HG03378 (cell line): ENCODE data around the gene KPNA2.
"Not testable (repeated sequence)": the region's sequence is repeated elsewhere in the genome, so short reads cannot be mapped to it uniquely, and the experiment has no call there.

Experiments used
- ATAC-seq: cut with Tn5 transposase; IDR thresholded peaks from one replicate; pipeline ENCODE4 v1.9.1; 2021; ENCODE audit warnings: mild to moderate bottlenecking, moderate library complexity; ENCODE audit not compliant: unreplicated experiment

The KPNA2 gene

GRCh38 chr17:68035523-68036303 is at the start of gene KPNA2:
Gene KPNA2 (plus strand): TSS chr17:68035735. CDS start chr17:68037133, 1,398 bp downstream.
- peak; percentile 87 for ATAC-seq

- no peak for ATAC-seq
Measured at GRCh38 chr17:67990909-67991308, 44.6 kb upstream of the KPNA2 start.

- ATAC-seq: peak; percentile 13
Measured at GRCh38 chr17:67992548-67993152, 42.9 kb upstream of the KPNA2 start.

- ATAC-seq: peak; percentile 42
Measured at GRCh38 chr17:67993153-67993997, 42.2 kb upstream of the KPNA2 start.

GRCh38 chr17:67993998-67994361 is 41.6 kb upstream of the KPNA2 start:
- ATAC-seq: no peak

- no peak for ATAC-seq
Measured at GRCh38 chr17:67994817-67995569, 40.5 kb upstream of the KPNA2 start.

- no peak for ATAC-seq
Measured at GRCh38 chr17:67995570-67996263, 39.8 kb upstream of the KPNA2 start.

- not testable (repeated sequence) for ATAC-seq
Measured at GRCh38 chr17:67996301-67997171, 39.0 kb upstream of the KPNA2 start, which contains the start of gene C17orf58. Gene C17orf58 (minus strand): TSS chr17:67996469. CDS start chr17:67996198, 271 bp downstream.

GRCh38 chr17:67998466-67998865 is 37.1 kb upstream of the KPNA2 start:
- ATAC-seq: no peak

- no peak for ATAC-seq
Measured at GRCh38 chr17:67999291-67999911, 36.1 kb upstream of the KPNA2 start.

- no peak for ATAC-seq
Measured at GRCh38 chr17:68004201-68004600, 31.3 kb upstream of the KPNA2 start.

- ATAC-seq: no peak
Measured at GRCh38 chr17:68006797-68007196, 28.7 kb upstream of the KPNA2 start.

GRCh38 chr17:68011199-68011665 is 24.3 kb upstream of the KPNA2 start:
- no peak for ATAC-seq

GRCh38 chr17:68013385-68013784 is 22.1 kb upstream of the KPNA2 start:
- ATAC-seq: no peak

- no peak for ATAC-seq
Measured at GRCh38 chr17:68015081-68015723, 20.3 kb upstream of the KPNA2 start.

- no peak for ATAC-seq
Measured at GRCh38 chr17:68016838-68017237, 18.7 kb upstream of the KPNA2 start.

- ATAC-seq: not testable (repeated sequence)
Measured at GRCh38 chr17:68018493-68018892, 17.0 kb upstream of the KPNA2 start.

- ATAC-seq: no peak
Measured at GRCh38 chr17:68019336-68019674, 16.2 kb upstream of the KPNA2 start.
